Astrocyte of the hippocampus (primary cell): ENCODE measurements around the gene UPP1.

Experiments
- DNase-seq: peaks from one replicate; pipeline ENCODE4 v3.0.0; 2011; ENCODE audit warnings: low read depth, low spot score

The UPP1 gene

GRCh38 chr7:48085433-48085791 lies 3.7 kb upstream of the UPP1 start:
- DNase-seq: peak; percentile 38

- no peak for DNase-seq
These were observed 3.1 kb upstream of the UPP1 start for GRCh38 chr7:48085942-48086341.

GRCh38 chr7:48087349-48087748 lies 1.7 kb upstream of the UPP1 start:
- peak; percentile 46 for DNase-seq

DNA sequence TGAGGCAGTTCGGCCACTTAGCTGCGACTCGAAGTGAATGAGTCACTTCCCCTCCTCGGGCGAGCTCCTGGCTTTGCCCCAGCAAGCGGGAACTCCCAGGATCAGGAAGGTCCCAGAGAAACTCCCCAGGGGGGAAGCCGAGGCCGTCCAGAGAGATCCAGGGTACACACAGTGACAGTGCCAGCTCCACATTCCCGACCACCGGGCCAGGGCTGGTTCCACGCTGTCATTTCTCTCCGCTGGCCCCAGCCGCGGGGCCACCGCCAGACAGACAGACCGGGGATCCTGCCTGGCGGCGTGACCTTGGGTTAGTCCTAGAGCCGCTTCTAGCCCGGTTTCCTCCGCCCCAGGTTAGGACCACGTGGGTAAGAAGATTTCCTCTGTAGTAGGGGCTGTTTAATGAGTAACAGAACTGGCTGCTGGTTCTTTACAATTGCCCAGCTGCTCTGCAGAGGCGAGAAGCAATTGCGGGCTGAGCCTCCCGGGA lies 463 bp upstream of the UPP1 start:
- DNase-seq: peak; percentile 91

GRCh38 chr7:48090095-48090805 lies 1.2 kb downstream of the UPP1 start:
- DNase-seq: peak; percentile 70

- no peak for DNase-seq
These were observed 2.7 kb downstream of the UPP1 start for GRCh38 chr7:48091506-48092433.

DNA sequence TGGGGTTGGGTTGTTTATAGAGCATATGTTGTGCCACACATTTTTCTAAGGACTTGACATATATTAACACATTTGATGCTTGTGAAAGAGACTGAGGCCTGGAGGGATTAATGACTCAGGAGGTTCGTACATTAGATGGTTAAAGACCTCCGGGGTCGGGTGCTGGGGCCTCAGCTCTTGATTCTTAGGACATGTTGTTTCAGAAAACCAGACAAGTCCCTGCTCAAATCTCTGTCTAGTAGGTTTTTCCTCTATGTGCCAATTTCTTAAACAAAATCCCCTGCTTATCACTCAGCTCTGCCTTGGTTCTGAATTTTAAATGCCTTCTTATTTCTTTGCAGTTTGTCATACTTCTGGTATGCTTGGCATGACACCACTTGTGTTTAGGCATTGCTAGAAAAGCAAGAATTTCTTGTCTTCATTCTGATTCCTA lies 5.8 kb downstream of the UPP1 start:
- peak; percentile 84 for DNase-seq

- DNase-seq: no peak
These were observed 7.2 kb downstream of the UPP1 start for GRCh38 chr7:48096273-48096672.

DNA sequence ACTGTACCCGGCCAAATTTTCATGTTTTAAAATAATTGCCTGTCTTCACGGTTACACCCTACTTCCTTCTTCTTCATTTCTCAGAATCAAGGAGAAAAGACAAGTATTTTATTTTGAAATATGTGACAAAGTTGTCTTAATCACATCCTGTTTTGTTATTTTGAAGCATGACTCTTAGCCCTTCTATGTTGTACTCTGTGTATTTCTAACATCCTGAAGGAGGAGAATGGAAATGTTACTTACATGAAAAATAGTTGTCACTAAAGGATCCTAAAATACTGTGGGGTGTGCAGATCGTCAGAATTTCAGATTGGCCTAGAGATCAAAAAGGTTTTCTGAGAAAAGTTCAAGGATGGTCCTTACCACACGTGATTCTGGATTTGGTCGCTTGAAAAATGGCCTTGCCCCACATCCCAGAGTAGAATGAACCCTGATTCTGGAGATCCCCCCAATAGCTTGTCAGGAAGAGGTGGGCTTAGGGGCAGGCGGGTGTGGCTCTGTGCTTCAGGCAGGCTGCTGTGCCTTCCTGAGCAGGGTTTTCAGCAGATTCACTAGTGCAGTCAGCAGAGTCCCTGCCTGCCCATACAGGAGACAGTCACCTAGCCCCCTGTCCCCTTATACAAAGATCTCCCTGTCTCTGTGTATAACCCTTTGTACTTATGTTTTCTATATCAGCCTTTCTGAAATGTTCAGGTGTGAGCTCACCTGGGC lies 8.6 kb downstream of the UPP1 start:
- no peak for DNase-seq

DNA sequence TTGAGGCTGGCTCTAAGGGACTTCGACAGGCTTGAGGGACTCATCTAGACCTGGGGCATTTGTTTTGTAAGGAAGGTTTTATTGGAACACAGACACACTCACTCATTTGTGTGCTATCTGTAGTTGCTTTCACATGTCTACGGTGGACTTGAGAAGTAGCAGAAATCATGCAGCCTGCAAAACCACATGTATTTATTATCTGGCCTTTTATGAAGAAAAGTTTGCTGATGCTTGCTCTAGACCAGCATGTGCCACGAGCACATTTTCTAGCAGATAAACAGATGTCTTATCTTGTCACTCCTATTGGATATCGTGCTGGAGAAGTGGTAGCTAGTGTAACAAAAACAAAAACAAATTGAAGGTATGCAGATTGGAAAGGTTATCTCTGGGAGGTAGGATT lies 9.8 kb downstream of the UPP1 start:
- DNase-seq: no peak

- DNase-seq: no peak
These were observed 10.7 kb downstream of the UPP1 start for GRCh38 chr7:48099781-48100180.

DNA sequence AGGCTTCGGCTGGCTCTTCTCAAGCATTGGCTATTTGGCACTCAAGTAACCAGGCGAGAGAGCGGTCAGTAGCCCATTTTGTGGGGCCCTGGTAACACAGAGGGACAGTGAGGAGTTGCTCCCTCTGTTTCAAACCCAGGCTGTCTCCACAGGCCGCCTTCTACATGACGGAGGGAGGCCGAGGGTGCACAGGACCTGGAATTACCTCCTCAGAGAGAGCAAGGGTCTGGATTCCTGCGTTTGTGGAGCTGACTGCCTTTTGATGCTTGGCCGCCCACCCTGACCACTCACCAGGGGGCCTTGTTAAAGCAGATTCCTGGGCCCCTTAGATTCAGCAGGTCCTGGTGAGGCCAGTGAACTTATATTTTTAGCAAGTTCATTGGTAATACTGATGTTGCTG lies 12.3 kb downstream of the UPP1 start:
- DNase-seq: no peak

GRCh38 chr7:48101968-48102367 lies 12.9 kb downstream of the UPP1 start:
- no peak for DNase-seq

GRCh38 chr7:48102530-48102929 lies 13.5 kb downstream of the UPP1 start:
- no peak for DNase-seq

DNA sequence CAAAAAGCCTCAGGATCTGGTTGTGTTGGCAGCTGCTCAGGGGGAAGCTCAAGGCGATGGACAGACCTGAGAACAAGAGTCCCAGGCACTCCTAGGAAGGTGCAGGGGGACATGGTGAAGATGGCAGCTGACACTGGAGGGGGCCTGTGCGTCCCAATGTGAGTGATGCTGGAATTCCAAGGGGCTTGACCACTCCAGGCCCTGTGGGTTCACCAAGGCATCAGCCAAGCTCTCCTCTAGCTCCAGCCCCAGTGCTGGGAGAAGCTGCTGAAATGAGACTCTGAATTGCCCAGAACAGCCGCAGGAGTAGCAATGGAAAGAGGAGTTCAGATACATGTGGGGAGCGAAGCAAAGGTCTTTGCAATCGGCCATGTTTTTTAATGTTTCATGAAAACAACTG lies 16.0 kb downstream of the UPP1 start:
- no peak for DNase-seq

DNA sequence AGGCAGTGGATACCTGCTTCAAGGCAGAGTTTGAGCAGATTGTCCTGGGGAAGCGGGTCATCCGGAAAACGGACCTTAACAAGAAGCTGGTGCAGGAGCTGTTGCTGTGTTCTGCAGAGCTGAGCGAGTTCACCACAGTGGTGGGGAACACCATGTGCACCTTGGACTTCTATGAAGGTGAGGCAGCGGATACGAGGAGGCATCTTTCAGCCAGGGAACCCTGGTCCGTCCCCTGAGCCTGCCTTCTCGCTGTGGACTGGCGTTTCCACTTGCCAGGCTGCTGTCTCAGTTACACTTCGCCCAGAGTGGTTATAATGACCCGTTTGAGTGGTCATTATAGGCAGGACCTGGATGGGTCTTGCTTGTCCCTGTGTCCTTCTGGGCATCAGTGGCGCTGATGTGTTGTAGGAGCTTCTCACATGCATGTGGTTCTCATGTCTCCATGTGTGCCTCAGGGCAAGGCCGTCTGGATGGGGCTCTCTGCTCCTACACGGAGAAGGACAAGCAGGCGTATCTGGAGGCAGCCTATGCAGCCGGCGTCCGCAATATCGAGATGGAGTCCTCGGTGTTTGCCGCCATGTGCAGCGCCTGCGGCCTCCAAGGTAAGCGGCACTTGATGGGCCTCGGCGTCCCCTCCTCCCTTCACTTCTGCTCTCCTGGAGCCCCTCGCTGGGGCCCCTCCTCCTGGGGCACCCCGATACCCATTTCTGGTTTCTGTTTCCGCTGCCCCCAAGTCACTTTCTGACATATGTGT lies 18.0 kb downstream of the UPP1 start:
- DNase-seq: no peak

DNA sequence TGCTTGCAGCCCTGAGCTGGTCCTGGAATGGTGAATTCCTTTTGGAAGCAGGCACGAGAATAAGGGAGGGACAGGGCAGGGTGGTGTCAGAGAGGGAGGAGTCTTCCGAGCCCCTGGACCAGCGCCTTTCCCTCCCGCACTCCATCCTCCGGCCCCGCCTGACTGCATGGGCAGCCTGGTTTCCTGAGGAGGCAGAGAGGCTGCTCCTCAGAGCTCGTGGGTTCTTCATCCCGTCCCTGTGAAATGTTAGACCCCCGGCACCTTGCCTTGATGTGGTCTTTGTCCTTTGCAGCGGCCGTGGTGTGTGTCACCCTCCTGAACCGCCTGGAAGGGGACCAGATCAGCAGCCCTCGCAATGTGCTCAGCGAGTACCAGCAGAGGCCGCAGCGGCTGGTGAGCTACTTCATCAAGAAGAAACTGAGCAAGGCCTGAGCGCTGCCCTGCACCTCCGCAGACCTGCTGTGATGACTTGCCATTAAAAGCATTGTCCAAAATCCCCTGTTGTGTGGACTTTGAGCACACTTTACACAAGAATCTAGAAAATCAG lies 18.9 kb downstream of the UPP1 start:
- DNase-seq: no peak

GRCh38 chr7:48108959-48109847 lies 20.1 kb downstream of the UPP1 start:
- DNase-seq: no peak

DNA sequence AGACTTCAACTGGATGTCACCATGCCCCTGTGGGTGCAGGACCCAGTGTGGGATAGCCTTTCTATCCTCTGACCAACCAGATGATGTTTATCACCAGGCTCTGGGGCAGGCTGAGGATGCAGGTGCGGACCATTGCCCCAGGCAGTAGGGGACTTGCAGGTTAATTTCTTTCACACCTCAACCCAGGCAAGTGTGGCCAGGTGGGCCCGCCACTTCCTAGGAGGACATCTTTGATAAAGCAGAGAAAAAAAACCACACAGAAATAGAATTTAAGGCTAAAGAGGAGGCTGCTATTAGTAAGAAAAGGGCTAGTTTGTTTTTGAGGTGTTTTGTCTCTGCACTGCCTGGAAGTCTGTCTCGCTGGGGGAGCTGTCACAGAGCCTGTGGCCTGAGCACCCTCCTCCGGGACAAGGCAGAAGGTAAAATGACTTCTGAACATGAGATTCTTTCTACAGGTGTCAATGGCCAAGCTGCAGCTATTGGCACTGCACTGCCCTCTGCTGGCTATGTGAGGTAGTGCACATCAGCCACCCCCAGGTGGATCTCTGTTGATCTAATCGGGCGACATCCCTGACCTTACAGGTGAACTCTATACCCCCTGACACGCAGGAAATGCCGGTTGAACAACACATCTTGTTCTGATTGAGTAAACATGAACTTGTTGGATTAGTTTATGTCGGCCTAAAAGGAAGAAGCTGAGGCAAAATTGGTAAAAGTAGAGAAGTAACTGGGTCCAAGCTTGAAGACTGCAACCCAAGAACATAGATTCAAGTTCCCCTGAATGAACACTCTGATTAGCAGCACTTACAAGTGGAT lies 21.0 kb downstream of the UPP1 start:
- DNase-seq: peak; percentile 75
